ENCODE data around the gene HABP2. TPM values are rescaled to one million over a fixed set of nuclear protein-coding genes. Genes with fewer than 3 reads are reported as not detected.

HABP2 gene
- polyA plus RNA-seq, 1 of the 3 experiments (the other 2 are of a cell fraction), result not detected

DNA sequence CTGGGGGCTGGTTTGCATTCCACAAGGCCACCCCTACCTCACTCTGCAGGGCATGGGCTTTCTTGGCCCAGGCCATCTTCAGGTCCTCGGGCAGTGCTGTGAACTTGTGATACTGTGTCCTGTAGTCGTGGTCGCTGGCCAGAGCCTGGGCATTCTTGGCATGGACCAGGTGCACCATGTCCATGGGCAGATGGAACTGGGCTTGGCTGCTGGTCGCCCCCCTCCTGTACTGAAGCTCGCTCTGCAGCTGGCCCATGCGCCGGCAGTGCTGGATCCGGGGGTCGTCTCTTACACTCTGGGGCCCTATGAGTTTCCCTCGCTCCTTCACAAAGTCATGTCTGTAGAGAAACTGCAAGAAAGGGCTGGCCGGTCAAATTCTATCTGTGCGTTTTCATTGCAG lies 51.7 kb downstream of the HABP2 start:
- H3K79me2 ChIP-seq (ENCODE audit: insufficient read depth), result no peaks in the 10 kb centered on the region
- no peaks in the 10 kb centered on the region for H3K9me2 ChIP-seq
- TF ChIP-seq MEF2A (IDR thresholded peaks at IDR 0.05; ENCODE audit: borderline replicate concordance, low read depth) (no peak), SMC3 (IDR thresholded peaks at IDR 0.05; ENCODE audit: low read depth, low read length) (no peak), SIN3A (IDR thresholded peaks at IDR 0.05; ENCODE audit: borderline replicate concordance, low read depth, low read length) (no peak), FOXM1 (IDR thresholded peaks at IDR 0.05; ENCODE audit: low read depth) (no peak), GABPA (IDR thresholded peaks at IDR 0.05; ENCODE audit: low read depth) (no peak)
- H3K36me3 ChIP-seq (replicated peaks in 1 of 2; ENCODE audit: control insufficient read depth in 1 of 2, insufficient read depth in 2 of 2, low read length in 1 of 2), result no peaks in the 10 kb centered on the region
- no peaks in the 10 kb centered on the region for H3K9me3 ChIP-seq
- H4K20me1 ChIP-seq (ENCODE audit: insufficient read depth), result no peaks in the 10 kb centered on the region
- H2AFZ ChIP-seq (ENCODE audit: low read depth), result no peak overlapping the region
- H3K27me3 ChIP-seq (ENCODE audit: insufficient read depth), result no peaks in the 10 kb centered on the region
- DNase-seq, result no peak
- H3K27ac ChIP-seq (ENCODE audit: low read depth in 2 of 2, low read length in 1 of 2), result no peak overlapping the region
- H3K4me1 ChIP-seq (ENCODE audit: control insufficient read depth in 1 of 2, insufficient read depth in 2 of 2, low read depth in 1 of 2, low read length in 1 of 2), result no peaks in the 10 kb centered on the region
- ChIA-PET CTCF (no interaction called here), POLR2A (no interaction called here)
- H3K9ac ChIP-seq, result no peak overlapping the region
- no peaks in the 10 kb centered on the region for H3F3A ChIP-seq (replicated peaks; ENCODE audit: insufficient read depth)
- no peak overlapping the region for H3K4me2 ChIP-seq
- no peak overlapping the region for H3K4me3 ChIP-seq (ENCODE audit: low read depth in 2 of 2, low read length in 1 of 2)
- 77% methylated on average over 9 of the region's 12 CpGs for WGBS (ENCODE audit: low lambda C conversion rate)

DNA sequence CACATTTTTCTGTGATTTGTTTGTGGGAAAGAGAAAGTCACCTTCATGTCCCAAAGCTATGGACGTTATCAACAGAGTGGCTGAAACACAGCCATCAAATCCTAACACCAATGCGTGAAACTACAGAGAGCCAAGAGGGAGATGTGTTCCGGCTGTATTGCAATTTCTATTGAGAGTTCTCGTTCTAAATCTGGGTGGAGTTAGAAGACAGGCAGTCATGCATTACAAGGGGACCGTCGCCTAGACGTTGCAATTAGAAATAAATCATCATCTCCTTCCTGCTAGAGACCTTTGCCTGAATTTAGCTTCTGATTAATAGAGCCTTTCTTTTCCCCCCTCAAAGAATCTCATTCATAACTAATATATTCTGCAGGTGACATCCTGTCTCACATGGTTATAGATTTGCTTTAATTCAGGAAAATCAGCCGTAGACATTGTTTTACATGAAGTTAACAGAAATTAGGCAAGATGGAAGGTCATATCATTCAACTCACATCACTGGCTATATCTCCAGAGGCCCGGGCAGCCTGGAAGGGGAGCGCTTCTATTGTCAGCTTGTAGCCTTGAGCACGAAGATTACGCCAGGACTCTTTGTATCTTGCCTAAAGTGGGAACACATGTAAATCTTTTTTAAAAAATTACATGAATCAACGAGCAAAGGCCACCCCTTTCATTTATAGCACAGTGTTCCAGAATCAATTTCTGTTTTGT lies 52.6 kb downstream of the HABP2 start:
- no peak for DNase-seq
- no peaks in the 10 kb centered on the region for H4K20me1 ChIP-seq (ENCODE audit: insufficient read depth)
- H3K9me3 ChIP-seq, result no peaks in the 10 kb centered on the region
- no peak overlapping the region for H3K27ac ChIP-seq (ENCODE audit: low read depth in 2 of 2, low read length in 1 of 2)
- H3K27me3 ChIP-seq (ENCODE audit: insufficient read depth), result no peaks in the 10 kb centered on the region
- no peaks in the 10 kb centered on the region for H3K36me3 ChIP-seq (replicated peaks in 1 of 2; ENCODE audit: control insufficient read depth in 1 of 2, insufficient read depth in 2 of 2, low read length in 1 of 2)
- no peak overlapping the region for H3K4me3 ChIP-seq (ENCODE audit: low read depth in 2 of 2, low read length in 1 of 2)
- H3K4me1 ChIP-seq (ENCODE audit: control insufficient read depth in 1 of 2, insufficient read depth in 2 of 2, low read depth in 1 of 2, low read length in 1 of 2), result no peaks in the 10 kb centered on the region
- no peaks in the 10 kb centered on the region for H3K9me2 ChIP-seq
- no peak overlapping the region for H2AFZ ChIP-seq (ENCODE audit: low read depth)
- no peaks in the 10 kb centered on the region for H3F3A ChIP-seq (replicated peaks; ENCODE audit: insufficient read depth)
- POLR2A ChIA-PET, result no interaction called here
- no peaks in the 10 kb centered on the region for H3K79me2 ChIP-seq (ENCODE audit: insufficient read depth)
- WGBS (ENCODE audit: low lambda C conversion rate), result 56% methylated on average over 13 of the region's 13 CpGs
- CTCF ChIA-PET, result interaction anchor here (1.0 kb wide), 1 partner anchor 10 kb away, joined by 5 read pairs; no protein-coding TSS in a partner anchor
- no peak overlapping the region for H3K4me2 ChIP-seq
- no peak for TF ChIP-seq EZH2phosphoT487 (IDR thresholded peaks at IDR 0.05; ENCODE audit: borderline replicate concordance, low read depth)
- no peak for TF ChIP-seq TCF12 (IDR thresholded peaks at IDR 0.05)
- TF ChIP-seq CHD2 (IDR thresholded peaks at IDR 0.05; ENCODE audit: low read length, partially characterized antibody), result no peak
- TF ChIP-seq NFIC (IDR thresholded peaks at IDR 0.05; ENCODE audit: borderline replicate concordance), result no peak
- no peak for TF ChIP-seq GABPA (IDR thresholded peaks at IDR 0.05; ENCODE audit: low read depth)
- TF ChIP-seq FOXJ3 (CRISPR knock-in tag; IDR thresholded peaks at IDR 0.05), result no peak
- TF ChIP-seq, protein P1, sequence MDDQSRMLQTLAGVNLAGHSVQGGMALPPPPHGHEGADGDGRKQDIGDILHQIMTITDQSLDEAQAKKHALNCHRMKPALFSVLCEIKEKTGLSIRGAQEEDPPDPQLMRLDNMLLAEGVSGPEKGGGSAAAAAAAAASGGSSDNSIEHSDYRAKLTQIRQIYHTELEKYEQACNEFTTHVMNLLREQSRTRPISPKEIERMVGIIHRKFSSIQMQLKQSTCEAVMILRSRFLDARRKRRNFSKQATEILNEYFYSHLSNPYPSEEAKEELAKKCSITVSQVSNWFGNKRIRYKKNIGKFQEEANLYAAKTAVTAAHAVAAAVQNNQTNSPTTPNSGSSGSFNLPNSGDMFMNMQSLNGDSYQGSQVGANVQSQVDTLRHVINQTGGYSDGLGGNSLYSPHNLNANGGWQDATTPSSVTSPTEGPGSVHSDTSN (IDR thresholded peaks at IDR 0.05), result no peak
- no peak for TF ChIP-seq SIN3A (IDR thresholded peaks at IDR 0.05; ENCODE audit: borderline replicate concordance, low read depth, low read length)
- TF ChIP-seq EP300 (IDR thresholded peaks at IDR 0.05; ENCODE audit: borderline replicate concordance in 1 of 2, low read depth in 1 of 2, low read length in 1 of 2), result no peak
- no peak for TF ChIP-seq JUND (IDR thresholded peaks at IDR 0.05)
- TF ChIP-seq TEAD4 (IDR thresholded peaks at IDR 0.05; ENCODE audit: borderline replicate concordance, insufficient read depth), result no peak
- TF ChIP-seq, protein P2, sequence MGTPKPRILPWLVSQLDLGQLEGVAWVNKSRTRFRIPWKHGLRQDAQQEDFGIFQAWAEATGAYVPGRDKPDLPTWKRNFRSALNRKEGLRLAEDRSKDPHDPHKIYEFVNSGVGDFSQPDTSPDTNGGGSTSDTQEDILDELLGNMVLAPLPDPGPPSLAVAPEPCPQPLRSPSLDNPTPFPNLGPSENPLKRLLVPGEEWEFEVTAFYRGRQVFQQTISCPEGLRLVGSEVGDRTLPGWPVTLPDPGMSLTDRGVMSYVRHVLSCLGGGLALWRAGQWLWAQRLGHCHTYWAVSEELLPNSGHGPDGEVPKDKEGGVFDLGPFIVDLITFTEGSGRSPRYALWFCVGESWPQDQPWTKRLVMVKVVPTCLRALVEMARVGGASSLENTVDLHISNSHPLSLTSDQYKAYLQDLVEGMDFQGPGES (IDR thresholded peaks at IDR 0.05; ENCODE audit: low read depth, low read length), result no peak
- no peak for TF ChIP-seq MEF2A (IDR thresholded peaks at IDR 0.05; ENCODE audit: borderline replicate concordance, low read depth)
- no peak for TF ChIP-seq RXRA (IDR thresholded peaks at IDR 0.05; ENCODE audit: borderline replicate concordance, low read depth)
- no peak for TF ChIP-seq TAF1 (IDR thresholded peaks at IDR 0.05; ENCODE audit: borderline replicate concordance, low read depth, low read length)
- TF ChIP-seq NRF1 (IDR thresholded peaks at IDR 0.05; ENCODE audit: low read depth, low read length), result no peak
- TF ChIP-seq, protein P3, sequence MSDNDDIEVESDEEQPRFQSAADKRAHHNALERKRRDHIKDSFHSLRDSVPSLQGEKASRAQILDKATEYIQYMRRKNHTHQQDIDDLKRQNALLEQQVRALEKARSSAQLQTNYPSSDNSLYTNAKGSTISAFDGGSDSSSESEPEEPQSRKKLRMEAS (IDR thresholded peaks at IDR 0.05; ENCODE audit: low read depth), result no peak
- TF ChIP-seq, protein P4, sequence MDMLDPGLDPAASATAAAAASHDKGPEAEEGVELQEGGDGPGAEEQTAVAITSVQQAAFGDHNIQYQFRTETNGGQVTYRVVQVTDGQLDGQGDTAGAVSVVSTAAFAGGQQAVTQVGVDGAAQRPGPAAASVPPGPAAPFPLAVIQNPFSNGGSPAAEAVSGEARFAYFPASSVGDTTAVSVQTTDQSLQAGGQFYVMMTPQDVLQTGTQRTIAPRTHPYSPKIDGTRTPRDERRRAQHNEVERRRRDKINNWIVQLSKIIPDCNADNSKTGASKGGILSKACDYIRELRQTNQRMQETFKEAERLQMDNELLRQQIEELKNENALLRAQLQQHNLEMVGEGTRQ (IDR thresholded peaks at IDR 0.05; ENCODE audit: borderline replicate concordance, low read depth, low read length), result no peak
- TF ChIP-seq, protein P5, sequence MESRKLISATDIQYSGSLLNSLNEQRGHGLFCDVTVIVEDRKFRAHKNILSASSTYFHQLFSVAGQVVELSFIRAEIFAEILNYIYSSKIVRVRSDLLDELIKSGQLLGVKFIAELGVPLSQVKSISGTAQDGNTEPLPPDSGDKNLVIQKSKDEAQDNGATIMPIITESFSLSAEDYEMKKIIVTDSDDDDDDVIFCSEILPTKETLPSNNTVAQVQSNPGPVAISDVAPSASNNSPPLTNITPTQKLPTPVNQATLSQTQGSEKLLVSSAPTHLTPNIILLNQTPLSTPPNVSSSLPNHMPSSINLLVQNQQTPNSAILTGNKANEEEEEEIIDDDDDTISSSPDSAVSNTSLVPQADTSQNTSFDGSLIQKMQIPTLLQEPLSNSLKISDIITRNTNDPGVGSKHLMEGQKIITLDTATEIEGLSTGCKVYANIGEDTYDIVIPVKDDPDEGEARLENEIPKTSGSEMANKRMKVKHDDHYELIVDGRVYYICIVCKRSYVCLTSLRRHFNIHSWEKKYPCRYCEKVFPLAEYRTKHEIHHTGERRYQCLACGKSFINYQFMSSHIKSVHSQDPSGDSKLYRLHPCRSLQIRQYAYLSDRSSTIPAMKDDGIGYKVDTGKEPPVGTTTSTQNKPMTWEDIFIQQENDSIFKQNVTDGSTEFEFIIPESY (IDR thresholded peaks at IDR 0.05; ENCODE audit: borderline replicate concordance, low read depth), result no peak
- no peak overlapping the region for H3K9ac ChIP-seq

Measured in SK-N-SH (cell line).